HepG2 (cell line): ENCODE data around the gene PGC. TPM values are rescaled to one million over a fixed set of nuclear protein-coding genes. Genes with fewer than 3 reads are reported as not detected.

Experiments used
- BRD4 ChIP-seq: sonication (generic); formaldehyde crosslinking; IDR thresholded peaks from 2 replicates; pipeline ENCODE4 v1.4.0; 2020; ENCODE audit warnings: missing genetic modification reagents
- CCDC6 ChIP-seq: sonication (generic); formaldehyde crosslinking; IDR thresholded peaks from 2 replicates; pipeline ENCODE4 v1.8.1; 2022; ENCODE audit warnings: mild to moderate bottlenecking, missing genetic modification reagents, moderate library complexity
- CTCF ChIP-seq: sonication (generic); formaldehyde crosslinking; IDR thresholded peaks from 2 replicates; pipeline ENCODE4 v1.5.0; 2020; ENCODE audit warnings: mild to moderate bottlenecking, missing genetic modification reagents, moderate library complexity
- FOXP4 ChIP-seq: sonication (generic); formaldehyde crosslinking; IDR thresholded peaks from 2 replicates; pipeline ENCODE4 v1.4.0; 2020; ENCODE audit warnings: missing genetic modification reagents
- HBP1 ChIP-seq: IDR thresholded peaks from 2 replicates; pipeline ENCODE4 v1.6.1; 2016; ENCODE audit warnings: low read depth, control low read depth
- HOXA3 ChIP-seq: sonication (generic); formaldehyde crosslinking; IDR thresholded peaks from 2 replicates; pipeline ENCODE4 v1.5.0; 2020; ENCODE audit warnings: missing genetic modification reagents
- RFXAP ChIP-seq: sonication (generic); formaldehyde crosslinking; IDR thresholded peaks from 2 replicates; pipeline ENCODE4 v1.4.0; 2020; ENCODE audit warnings: missing genetic modification reagents, borderline replicate concordance
- RXRB ChIP-seq: IDR thresholded peaks from 2 replicates; pipeline ENCODE4 v1.6.1; 2016; ENCODE audit warnings: borderline replicate concordance, missing genetic modification reagents, missing compliant biosample characterization
- SUZ12 ChIP-seq: fragments of 150-350 bp; IDR thresholded peaks from 2 replicates; pipeline ENCODE4 v1.6.1; 2014; ENCODE audit warnings: low read depth, low read length
- TFE3 ChIP-seq: IDR thresholded peaks from 2 replicates; pipeline ENCODE4 v1.6.1; 2016
- TGIF2 ChIP-seq: IDR thresholded peaks from 2 replicates; pipeline ENCODE4 v1.6.1; 2016; ENCODE audit warnings: control low read depth, missing compliant biosample characterization
- ZNF331 ChIP-seq: sonication (generic); formaldehyde crosslinking; IDR thresholded peaks from 2 replicates; pipeline ENCODE4 v1.4.0; 2020; ENCODE audit warnings: missing genetic modification reagents
- ZNF484 ChIP-seq: sonication (generic); formaldehyde crosslinking; IDR thresholded peaks from 2 replicates; pipeline ENCODE4 v1.5.1; 2020; ENCODE audit warnings: mild to moderate bottlenecking, low read depth, missing genetic modification reagents, borderline replicate concordance
- polyA plus RNA-seq, 8 experiments: library from polyadenylated mRNA; depleted of rRNA in 3 of 8; stranded (reverse) in 7 of 8; unstranded in 1 of 8; fragments of >200 nt; fragmentation: Illumina TruSeq in 4 of 8; extraction: Trizol in 4 of 8; gene quantifications; 2 replicates each; pipeline versions ENCODE4 v1.2.1 to v1.2.3, GENCODE V29; 2011 to 2016; ENCODE audit warnings: low read depth in 4 of 8, missing spikeins in 1 of 8, mixed read lengths in 1 of 8; ENCODE audit not compliant: insufficient read depth in 1 of 8
- total RNA-seq, 5 experiments: library from RNA; depleted of rRNA; stranded (reverse); fragments of >200 nt; fragmentation: Illumina TruSeq; extraction: Trizol; gene quantifications; 2 replicates each; pipeline ENCODE4 v1.2.3, GENCODE V29; 2016; ENCODE audit warnings: low read depth in 1 of 5
- TF ChIP-seq, protein P1 (sequence below): sonication (generic); formaldehyde crosslinking; IDR thresholded peaks from 2 replicates; pipeline ENCODE4 v1.8.0; 2022; ENCODE audit warnings: missing genetic modification reagents, low read depth, mild to moderate bottlenecking, borderline replicate concordance
- TF ChIP-seq, protein P2 (sequence below): sonication (generic); formaldehyde crosslinking; conservative IDR thresholded peaks from 2 replicates; pipeline ENCODE4 v1.8.0; 2022; ENCODE audit warnings: mild to moderate bottlenecking, moderate library complexity, missing genetic modification reagents

The PGC gene
- total and polyA plus RNA-seq, 2 of the 13 experiments (the other 11 are each of a cell fraction or from before 2014, with no cell fraction given), result 426 to 502 TPM

- TF ChIP-seq HBP1 (CRISPR knock-in tag), result peak; percentile 39; the same call in 1 of the 2 replicates
- peak; percentile 49 for TF ChIP-seq ZNF331
- peak; percentile 14; the same call in 1 of the 2 replicates for TF ChIP-seq RXRB
- peak; percentile 70 for TF ChIP-seq FOXP4 (CRISPR knock-in tag)
- peak; percentile 1; the same call in 1 of the 2 replicates for TF ChIP-seq CTCF (CRISPR knock-in tag)
- peak; percentile 48; the same call in 1 of the 2 replicates for TF ChIP-seq BRD4 (CRISPR knock-in tag)
- TF ChIP-seq CCDC6 (CRISPR knock-in tag), result no peak
- no peak for TF ChIP-seq SUZ12
- TF ChIP-seq, protein P1, sequence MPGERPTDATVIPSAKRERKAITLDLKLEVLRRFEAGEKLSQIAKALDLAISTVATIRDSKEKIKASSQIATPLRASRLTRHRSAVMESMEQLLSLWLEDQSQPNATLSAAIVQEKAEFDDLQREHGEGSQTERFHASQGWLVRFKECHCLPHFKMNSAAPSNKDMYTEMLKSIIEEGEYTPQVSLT (CRISPR knock-in tag), result no peak
- 0 out of 2 replicates have a peak, but pooled peaks have one; percentile 31 for TF ChIP-seq TFE3 (CRISPR knock-in tag)
- 0 out of 2 replicates have a peak, but pooled peaks have one; percentile 36 for TF ChIP-seq RFXAP (CRISPR knock-in tag)
- peak; percentile 29; the same call in 1 of the 2 replicates for TF ChIP-seq HOXA3 (CRISPR knock-in tag)
- TF ChIP-seq TGIF2, result peak; percentile 63; the same call in 1 of the 2 replicates
- no peak for TF ChIP-seq ZNF484 (CRISPR knock-in tag)
- TF ChIP-seq, protein P2, sequence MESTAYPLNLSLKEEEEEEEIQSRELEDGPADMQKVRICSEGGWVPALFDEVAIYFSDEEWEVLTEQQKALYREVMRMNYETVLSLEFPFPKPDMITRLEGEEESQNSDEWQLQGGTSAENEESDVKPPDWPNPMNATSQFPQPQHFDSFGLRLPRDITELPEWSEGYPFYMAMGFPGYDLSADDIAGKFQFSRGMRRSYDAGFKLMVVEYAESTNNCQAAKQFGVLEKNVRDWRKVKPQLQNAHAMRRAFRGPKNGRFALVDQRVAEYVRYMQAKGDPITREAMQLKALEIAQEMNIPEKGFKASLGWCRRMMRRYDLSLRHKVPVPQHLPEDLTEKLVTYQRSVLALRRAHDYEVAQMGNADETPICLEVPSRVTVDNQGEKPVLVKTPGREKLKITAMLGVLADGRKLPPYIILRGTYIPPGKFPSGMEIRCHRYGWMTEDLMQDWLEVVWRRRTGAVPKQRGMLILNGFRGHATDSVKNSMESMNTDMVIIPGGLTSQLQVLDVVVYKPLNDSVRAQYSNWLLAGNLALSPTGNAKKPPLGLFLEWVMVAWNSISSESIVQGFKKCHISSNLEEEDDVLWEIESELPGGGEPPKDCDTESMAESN, result peak; percentile 59; the same call in 1 of the 2 replicates
Observed at GRCh38 chr6:41768545-41769308, 21.5 kb upstream of the PGC start (continued).
